Fibroblast of skin of left quadriceps (primary cell): ENCODE data around the gene SPRR2F.

Source experiments
- DNase-seq, 2 experiments: peaks; one replicate each; pipeline ENCODE4 v3.0.0-alpha.2; 2013; ENCODE audit warnings: low read depth in 2 of 2

The SPRR2F gene

DNA sequence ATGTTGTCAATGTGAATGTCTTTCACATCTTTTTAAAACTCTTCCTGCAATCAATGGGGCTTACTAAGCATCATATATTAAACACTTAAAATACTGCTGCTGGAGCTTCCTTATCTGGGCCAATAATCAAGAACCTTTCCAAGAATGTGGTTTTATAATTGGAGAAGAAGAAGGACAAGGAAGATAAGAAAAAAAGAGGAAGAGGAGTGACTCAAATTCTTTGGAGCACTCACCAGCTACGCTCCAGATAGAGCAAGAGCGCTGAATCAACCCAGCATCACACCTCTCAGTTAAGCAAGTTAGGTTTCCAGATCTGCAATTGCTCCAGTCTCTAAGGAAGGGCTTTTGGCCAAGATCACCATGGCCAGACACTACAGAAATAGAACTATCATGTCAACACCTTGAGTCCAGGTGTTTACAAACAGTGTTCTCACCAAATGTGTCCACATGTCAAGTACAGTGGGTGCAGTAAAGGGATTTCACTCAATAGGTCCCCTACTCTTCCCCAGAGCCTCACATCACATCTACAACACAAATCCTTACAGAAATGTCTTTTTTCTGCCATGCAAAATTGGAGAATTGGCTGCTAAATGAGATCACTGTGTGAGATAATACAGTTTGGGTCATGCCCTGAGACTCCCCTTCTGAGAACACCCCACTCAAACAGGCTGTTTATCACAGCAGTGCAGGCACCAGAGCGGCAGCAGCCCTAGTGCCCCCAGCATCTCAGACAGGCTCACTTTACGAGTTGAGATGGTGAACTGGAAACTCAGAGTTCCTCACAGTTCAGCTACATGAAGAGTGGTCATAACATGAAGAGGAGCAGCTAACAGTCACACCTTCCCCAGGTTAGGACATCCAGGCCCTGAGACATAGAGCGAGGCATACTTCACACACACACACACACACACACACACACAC lies 40.2 kb downstream of the SPRR2F start:
- DNase-seq: no peak

DNA sequence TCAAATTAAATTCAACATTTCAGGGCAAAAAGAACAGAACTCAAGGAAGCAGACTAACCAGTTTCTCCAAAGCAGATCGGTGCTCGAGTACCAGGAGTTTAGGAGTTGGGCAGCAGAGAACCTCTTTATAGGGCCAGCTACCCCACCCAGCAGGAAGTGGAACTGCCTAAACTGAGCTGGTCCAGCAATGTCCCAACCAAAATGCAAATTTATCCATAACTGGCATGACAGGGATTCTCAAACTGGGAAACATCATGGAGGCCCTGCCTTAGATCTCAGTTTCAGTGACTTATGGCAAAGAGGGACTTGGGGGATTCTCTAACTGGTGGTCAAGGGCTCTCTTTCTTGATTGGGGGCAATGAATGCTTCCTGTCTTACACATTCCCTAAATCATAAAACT lies 41.8 kb downstream of the SPRR2F start, which contains the start of gene SPRR2B:
SPRR2B (minus strand) TSS at position 101 of the 400 bp plus-strand sequence. CDS start 772 bp downstream, outside the sequence.
- DNase-seq: no peak

DNA sequence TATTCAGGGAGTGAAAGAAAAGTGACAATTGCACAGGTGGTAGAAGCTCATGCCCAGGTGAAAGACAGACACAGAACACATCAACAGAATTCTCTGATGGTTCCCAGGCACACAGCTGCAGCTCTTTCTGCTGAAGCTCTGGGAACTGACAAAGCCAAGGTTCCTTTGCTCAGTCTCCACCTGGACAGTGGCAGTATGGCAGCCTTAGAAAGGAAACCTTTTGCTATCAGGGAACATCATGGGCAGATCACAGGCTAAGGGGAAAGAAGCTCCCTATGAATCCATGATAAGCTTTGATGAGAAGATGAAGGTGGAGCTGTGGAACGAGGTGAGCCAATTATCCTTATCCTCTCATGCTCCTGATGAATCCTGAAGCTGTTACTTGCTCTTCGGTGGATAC lies 43.1 kb downstream of the SPRR2F start:
- DNase-seq: no peak
